Esophagus muscularis mucosa (tissue), 3 donors: ENCODE results near the gene SPEF2.

Experiments used
- CTCF ChIP-seq, 3 experiments: fragments of 200-600 bp in 2 of 3; fragments of 450-650 bp in 1 of 3; sonication (generic) in 2 of 3; IDR thresholded peaks; one replicate each; pipeline ENCODE4 v1.5.1; 2017 to 2019; ENCODE audit warnings: antibody characterized with exemption in 3 of 3, mild to moderate bottlenecking in 2 of 3, moderate library complexity in 1 of 3
- POLR2A ChIP-seq: fragments of 450-650 bp; IDR thresholded peaks from one replicate; pipeline ENCODE4 v1.6.1; 2017; ENCODE audit warnings: antibody characterized with exemption, moderate library complexity, mild to moderate bottlenecking, low read depth

DNA sequence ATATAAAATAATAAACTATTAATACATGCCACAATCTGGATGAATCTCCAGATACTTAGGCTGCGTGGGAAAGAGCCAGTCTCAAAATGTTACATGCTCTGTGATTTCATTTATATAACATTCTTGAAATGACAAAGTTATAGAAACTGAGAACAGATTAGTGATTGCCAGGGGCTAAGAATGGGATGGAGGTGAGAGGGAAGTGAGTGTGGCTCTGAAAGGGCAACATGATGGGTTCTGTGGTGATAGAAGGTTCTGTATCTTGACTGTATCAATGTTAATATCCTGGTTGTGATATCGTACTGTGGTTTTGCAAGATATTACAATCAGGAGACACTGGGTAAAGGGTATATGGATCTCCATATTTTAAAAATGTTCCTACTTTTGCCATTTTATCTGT lies 50.7 kb downstream of the SPEF2 start:
- TF ChIP-seq CTCF (IDR thresholded peaks at IDR 0.05) (no peak), POLR2A (no peak)
